Calu3 (cell line): ENCODE measurements around the gene PRR5. TPM values are rescaled to one million over a fixed set of nuclear protein-coding genes. Genes with fewer than 3 reads are reported as not detected.
"Not testable (repeated sequence)": the region's sequence is repeated elsewhere in the genome, so short reads cannot be mapped to it uniquely, and the experiment has no call there.

Source experiments
- BruUV-seq: library from RNA; stranded (reverse); fragments of 400-500 nt; replicated peaks from 2 replicates; lab custom pipeline; 2021; lab: Mats Ljungman, UMichigan
- CTCF ChIA-PET: fragments of 300-600 bp; sonication (Branson Sonifier 250); formaldehyde crosslinking; loops from one replicate; lab custom pipeline; 2022; ENCODE audit warnings: antibody characterized with exemption; lab: Charles Lee
- DNase-seq: peaks from one replicate; pipeline ENCODE4 v3.0.0; 2022
- H3K27ac Mint-ChIP-seq: one replicate; pipeline ENCODE4 v1.8.0; 2022; ENCODE audit warnings: mixed read lengths; ENCODE audit not compliant: unreplicated experiment
- H3K27me3 Mint-ChIP-seq: one replicate; pipeline ENCODE4 v1.8.0; 2022; ENCODE audit warnings: mixed read lengths; ENCODE audit not compliant: unreplicated experiment
- H3K36me3 Mint-ChIP-seq: one replicate; pipeline ENCODE4 v1.8.0; 2022; ENCODE audit warnings: mild to moderate bottlenecking, moderate library complexity, mixed read lengths; ENCODE audit not compliant: insufficient read depth, unreplicated experiment
- H3K4me1 Mint-ChIP-seq: one replicate; pipeline ENCODE4 v1.8.0; 2022; ENCODE audit warnings: mild to moderate bottlenecking, low read depth, mixed read lengths; ENCODE audit not compliant: unreplicated experiment
- H3K4me3 Mint-ChIP-seq: one replicate; pipeline ENCODE4 v1.8.0; 2022; ENCODE audit warnings: mild to moderate bottlenecking, low read depth, moderate library complexity, mixed read lengths; ENCODE audit not compliant: unreplicated experiment
- H3K9me3 Mint-ChIP-seq: one replicate; pipeline ENCODE4 v1.8.0; 2022; ENCODE audit warnings: low read depth, mixed read lengths; ENCODE audit not compliant: unreplicated experiment
- intact Hi-C: fragments of 100-400 bp; cut with micrococcal nuclease; formaldehyde crosslinking; loops from one replicate; pipeline ENCODE4 v1.10.0; 2022; ENCODE audit not compliant: unreplicated experiment
- total RNA-seq: library from RNA; stranded (reverse); gene quantifications from 2 replicates; pipeline ENCODE4 v1.2.3, GENCODE V29; 2022
- TF ChIP-seq, protein P1 (sequence below): fragments of 200-600 bp; IDR thresholded peaks from one replicate; pipeline ENCODE4 v1.8.0; 2022; ENCODE audit warnings: antibody characterized with exemption; ENCODE audit not compliant: unreplicated experiment

Gene PRR5
- total RNA-seq, 1 experiment from 2014 or later = 12.5 TPM

GRCh38 chr22:44736581-44737405 lies 34.8 kb downstream of the PRR5 start:
- intact Hi-C loops = loop anchor here (2.0 kb wide), 1 partner anchor 40 kb away; no protein-coding TSS in a partner anchor
- H3K27ac Mint-ChIP-seq = no peak overlapping the region
- DNase-seq = no peak
- BruUV-seq = no TSS peak
- CTCF ChIA-PET = no interaction called here
- peaks cover 31% of the 10 kb centered on the region for H3K4me1 Mint-ChIP-seq
- H3K4me3 Mint-ChIP-seq = no peak overlapping the region
- peaks cover 17% of the 10 kb centered on the region for H3K36me3 Mint-ChIP-seq
- no peaks in the 10 kb centered on the region for H3K27me3 Mint-ChIP-seq
- no peaks in the 10 kb centered on the region for H3K9me3 Mint-ChIP-seq
- TF ChIP-seq, protein P1, sequence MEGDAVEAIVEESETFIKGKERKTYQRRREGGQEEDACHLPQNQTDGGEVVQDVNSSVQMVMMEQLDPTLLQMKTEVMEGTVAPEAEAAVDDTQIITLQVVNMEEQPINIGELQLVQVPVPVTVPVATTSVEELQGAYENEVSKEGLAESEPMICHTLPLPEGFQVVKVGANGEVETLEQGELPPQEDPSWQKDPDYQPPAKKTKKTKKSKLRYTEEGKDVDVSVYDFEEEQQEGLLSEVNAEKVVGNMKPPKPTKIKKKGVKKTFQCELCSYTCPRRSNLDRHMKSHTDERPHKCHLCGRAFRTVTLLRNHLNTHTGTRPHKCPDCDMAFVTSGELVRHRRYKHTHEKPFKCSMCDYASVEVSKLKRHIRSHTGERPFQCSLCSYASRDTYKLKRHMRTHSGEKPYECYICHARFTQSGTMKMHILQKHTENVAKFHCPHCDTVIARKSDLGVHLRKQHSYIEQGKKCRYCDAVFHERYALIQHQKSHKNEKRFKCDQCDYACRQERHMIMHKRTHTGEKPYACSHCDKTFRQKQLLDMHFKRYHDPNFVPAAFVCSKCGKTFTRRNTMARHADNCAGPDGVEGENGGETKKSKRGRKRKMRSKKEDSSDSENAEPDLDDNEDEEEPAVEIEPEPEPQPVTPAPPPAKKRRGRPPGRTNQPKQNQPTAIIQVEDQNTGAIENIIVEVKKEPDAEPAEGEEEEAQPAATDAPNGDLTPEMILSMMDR = no peak

GRCh38 chr22:44737406-44738346 lies 35.7 kb downstream of the PRR5 start:
- peak overlapping the region; percentile 87 for H3K27ac Mint-ChIP-seq
- TSS peak; percentile 97 for BruUV-seq
- H3K9me3 Mint-ChIP-seq = no peaks in the 10 kb centered on the region
- peaks cover 31% of the 10 kb centered on the region for H3K4me1 Mint-ChIP-seq
- intact Hi-C loops = loop anchor here (2.0 kb wide), 1 partner anchor 41 kb away; no protein-coding TSS in a partner anchor
- no peak for DNase-seq
- CTCF ChIA-PET = no interaction called here
- peaks cover 17% of the 10 kb centered on the region for H3K36me3 Mint-ChIP-seq
- H3K27me3 Mint-ChIP-seq = no peaks in the 10 kb centered on the region
- H3K4me3 Mint-ChIP-seq = peak overlapping the region; percentile 34
- TF ChIP-seq, protein P1 = no peak

DNA sequence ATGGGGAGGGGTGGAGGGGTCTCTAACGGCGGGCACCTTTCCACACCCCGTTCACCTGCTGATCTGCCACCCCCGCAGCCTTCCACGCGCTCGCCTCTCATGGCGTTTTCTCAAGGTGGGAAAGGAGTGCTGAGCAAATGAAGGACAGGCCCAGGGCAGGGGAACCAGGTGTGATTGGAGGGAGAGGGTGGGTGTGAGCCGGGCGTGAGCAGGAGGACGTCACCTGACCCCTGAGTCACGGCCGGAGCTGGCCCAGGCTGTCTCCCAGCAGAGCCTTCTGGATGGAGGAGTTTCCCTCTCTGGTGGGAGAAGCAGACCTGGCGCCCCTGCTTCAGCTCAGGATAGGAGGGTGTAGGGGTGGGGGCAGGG lies 36.3 kb downstream of the PRR5 start:
- TF ChIP-seq, protein P1 = no peak
- Mint-ChIP-seq H3K9me3 (no peaks in the 10 kb centered on the region), H3K27ac (peak overlapping the region; percentile 87), H3K4me1 (peaks cover 31% of the 10 kb centered on the region), H3K36me3 (peaks cover 19% of the 10 kb centered on the region), H3K4me3 (peak overlapping the region; percentile 34), H3K27me3 (no peaks in the 10 kb centered on the region)
- intact Hi-C loops = no loop called here
- no TSS peak for BruUV-seq
- peak; percentile 75 for DNase-seq
- CTCF ChIA-PET = interaction anchor here (1.0 kb wide), 1 partner anchor 54 kb away, joined by 3 read pairs; no protein-coding TSS in a partner anchor

DNA sequence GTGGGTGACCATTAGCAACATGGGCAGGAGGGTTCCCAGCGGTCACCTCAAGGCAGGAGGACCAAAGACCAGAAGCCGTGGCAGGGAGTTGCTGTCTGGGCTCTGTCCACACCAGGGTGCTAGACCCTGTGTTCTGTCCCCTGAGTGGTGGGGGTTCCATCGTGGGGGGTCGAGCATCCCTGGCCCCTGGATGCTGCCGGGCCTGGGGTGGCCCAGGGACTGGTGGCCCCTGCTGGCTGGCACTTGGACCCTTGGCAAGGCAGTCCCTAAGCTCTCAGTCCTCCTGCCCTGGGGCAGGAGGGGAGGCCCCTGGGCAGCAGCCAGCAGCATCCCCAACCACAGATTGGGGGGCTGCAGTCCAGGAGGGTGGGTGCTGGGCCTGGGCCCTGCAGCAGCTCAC lies 37.0 kb downstream of the PRR5 start:
- Mint-ChIP-seq H3K9me3 (no peaks in the 10 kb centered on the region), H3K4me1 (peaks cover 31% of the 10 kb centered on the region), H3K36me3 (peaks cover 21% of the 10 kb centered on the region), H3K27me3 (no peaks in the 10 kb centered on the region), H3K27ac (peak overlapping the region; percentile 87), H3K4me3 (no peak overlapping the region)
- no TSS peak for BruUV-seq
- TF ChIP-seq, protein P1 = no peak
- DNase-seq = no peak
- CTCF ChIA-PET = interaction anchor here (1.0 kb wide), 1 partner anchor 54 kb away, joined by 3 read pairs; no protein-coding TSS in a partner anchor
- intact Hi-C loops = no loop called here

DNA sequence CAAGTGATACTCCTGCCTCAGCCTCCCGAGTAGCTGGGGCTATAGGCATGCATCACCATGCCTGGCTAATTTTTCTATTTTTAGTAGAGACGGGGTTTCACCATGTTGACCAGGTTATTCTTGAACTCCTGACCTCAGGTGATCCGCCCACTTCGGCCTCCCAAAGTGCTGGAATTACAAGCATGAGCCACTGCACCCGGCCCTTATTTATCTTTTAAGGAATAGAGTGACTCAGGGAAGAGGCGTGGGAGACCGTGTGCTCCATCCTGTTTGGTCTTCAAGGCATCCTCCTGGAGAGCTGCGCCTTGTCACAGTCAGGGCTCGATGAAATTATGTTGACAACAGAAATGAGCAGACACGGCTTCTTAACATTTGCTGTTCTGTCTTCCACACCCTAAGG lies 37.7 kb downstream of the PRR5 start:
- H3K4me3 Mint-ChIP-seq = peak overlapping the region; percentile 43
- intact Hi-C loops = not testable (repeated sequence)
- peak; percentile 58 for DNase-seq

More for the DNA sequence above, 37.7 kb downstream of the PRR5 start:
- Mint-ChIP-seq H3K27ac (peak overlapping the region; percentile 87), H3K36me3 (peaks cover 21% of the 10 kb centered on the region), H3K4me1 (peaks cover 31% of the 10 kb centered on the region)
- BruUV-seq, H3K27me3 Mint-ChIP-seq, H3K9me3 Mint-ChIP-seq: not testable (repeated sequence)
- CTCF ChIA-PET = interaction anchor here (0.6 kb wide), 1 partner anchor 165 kb away, joined by 3 read pairs; no protein-coding TSS in a partner anchor
